Lower leg skin (tissue), 4 donors: Measurements from ENCODE around the gene STAMBPL1. TPM values are rescaled to one million over a fixed set of nuclear protein-coding genes. Genes with fewer than 3 reads are reported as not detected.

Experiments used
- DNase-seq, 2 donors: peaks; one replicate each; pipeline ENCODE4 v3.0.0-alpha.2; 2019; ENCODE audit warnings: low spot score in 2 of 2
- H3K4me3 ChIP-seq: fragments of 200-600 bp; sonication (generic); 2 replicates; pipeline ENCODE4 v1.5.1; 2017; ENCODE audit warnings: mild to moderate bottlenecking, low read depth; ENCODE audit not compliant: poor library complexity, severe bottlenecking
- POLR2A ChIP-seq, 2 donors: fragments of 450-650 bp; IDR thresholded peaks; one replicate each; pipeline ENCODE4 v1.6.1; 2016 to 2017; ENCODE audit warnings: antibody characterized with exemption in 2 of 2, mild to moderate bottlenecking in 1 of 2, moderate library complexity in 1 of 2
- WGBS, 2 donors: methylation state at CpG; one replicate each; pipeline ENCODE4 v1.1.5; 2018; 5-methylcytosine and 5-hydroxymethylcytosine counted together
- intact Hi-C: fragments of 100-400 bp; cut with DNase I; formaldehyde crosslinking; loops from one replicate; pipeline ENCODE4 v1.15.0; 2023; ENCODE audit warnings: low total_unique reads
- total RNA-seq, 4 donors: library from RNA; depleted of rRNA; stranded (reverse); fragments of >200 nt; gene quantifications; one replicate each; pipeline ENCODE4 v1.1.0, GENCODE V29; 2016
- TF ChIP-seq, protein P1 (sequence below), 3 donors: fragments of 450-650 bp; IDR thresholded peaks; one replicate each; pipeline ENCODE4 v1.5.1; 2016; ENCODE audit warnings: antibody characterized with exemption in 3 of 3, mild to moderate bottlenecking in 3 of 3, moderate library complexity in 2 of 3

Gene STAMBPL1
- total RNA-seq, 4 donors from 2014 or later: 6.9 to 16.2 (median 10.9) TPM

DNA sequence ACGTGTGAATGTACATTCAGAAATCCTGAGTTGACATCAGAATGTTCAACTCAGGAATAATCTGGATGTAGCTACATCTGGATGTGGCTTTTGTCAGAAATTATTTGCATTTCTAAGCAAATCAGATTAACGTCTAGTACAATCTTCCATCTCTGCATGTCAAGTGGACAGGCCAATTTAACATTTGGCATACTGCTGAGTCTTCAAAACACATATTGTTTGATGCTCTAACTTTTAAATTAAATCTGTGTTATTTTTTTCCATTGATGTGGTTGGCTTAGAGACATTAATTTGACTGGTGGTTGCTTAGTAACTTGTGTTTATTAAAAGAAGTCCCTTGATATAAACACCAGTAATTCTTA, 3.4 kb downstream of the STAMBPL1 start:
- H3K4me3 ChIP-seq: no peak overlapping the region
- intact Hi-C loops: no loop called here
- no peak for DNase-seq
- WGBS, 2 donors: 29 to 39% methylated on average over 2 of the region's 2 CpGs
- no peak for TF ChIP-seq POLR2A (IDR thresholded peaks at IDR 0.05)
- TF ChIP-seq, protein P1, sequence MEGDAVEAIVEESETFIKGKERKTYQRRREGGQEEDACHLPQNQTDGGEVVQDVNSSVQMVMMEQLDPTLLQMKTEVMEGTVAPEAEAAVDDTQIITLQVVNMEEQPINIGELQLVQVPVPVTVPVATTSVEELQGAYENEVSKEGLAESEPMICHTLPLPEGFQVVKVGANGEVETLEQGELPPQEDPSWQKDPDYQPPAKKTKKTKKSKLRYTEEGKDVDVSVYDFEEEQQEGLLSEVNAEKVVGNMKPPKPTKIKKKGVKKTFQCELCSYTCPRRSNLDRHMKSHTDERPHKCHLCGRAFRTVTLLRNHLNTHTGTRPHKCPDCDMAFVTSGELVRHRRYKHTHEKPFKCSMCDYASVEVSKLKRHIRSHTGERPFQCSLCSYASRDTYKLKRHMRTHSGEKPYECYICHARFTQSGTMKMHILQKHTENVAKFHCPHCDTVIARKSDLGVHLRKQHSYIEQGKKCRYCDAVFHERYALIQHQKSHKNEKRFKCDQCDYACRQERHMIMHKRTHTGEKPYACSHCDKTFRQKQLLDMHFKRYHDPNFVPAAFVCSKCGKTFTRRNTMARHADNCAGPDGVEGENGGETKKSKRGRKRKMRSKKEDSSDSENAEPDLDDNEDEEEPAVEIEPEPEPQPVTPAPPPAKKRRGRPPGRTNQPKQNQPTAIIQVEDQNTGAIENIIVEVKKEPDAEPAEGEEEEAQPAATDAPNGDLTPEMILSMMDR (IDR thresholded peaks at IDR 0.05): no peak

DNA sequence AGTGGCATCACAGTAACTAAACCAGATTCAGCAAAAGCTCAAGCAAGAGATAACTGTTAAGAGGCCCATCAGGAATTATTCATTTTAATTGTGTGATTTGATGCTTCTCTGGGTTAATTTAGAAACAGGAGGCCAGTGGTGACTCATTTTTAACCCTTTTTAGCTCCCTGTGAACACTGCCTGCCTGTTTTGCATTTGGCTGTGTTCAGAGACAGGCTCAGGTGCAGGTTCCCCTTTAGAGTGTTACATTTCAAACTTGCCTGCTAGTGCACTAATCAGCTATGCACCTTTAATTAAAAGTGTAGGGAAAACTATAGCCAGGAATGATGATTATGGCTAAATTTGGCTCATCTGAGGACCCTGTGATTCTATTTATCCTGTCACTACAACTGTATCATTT, 6.5 kb downstream of the STAMBPL1 start:
- intact Hi-C loops: no loop called here
- DNase-seq: no peak
- TF ChIP-seq, protein P1 (IDR thresholded peaks at IDR 0.05): no peak
- no peak for TF ChIP-seq POLR2A (IDR thresholded peaks at IDR 0.05)
- H3K4me3 ChIP-seq: no peak overlapping the region

GRCh38 chr10:88888810-88889445, 8.9 kb downstream of the STAMBPL1 start:
- no peak for DNase-seq
- intact Hi-C loops: no loop called here
- TF ChIP-seq, protein P1 (IDR thresholded peaks at IDR 0.05): no peak
- TF ChIP-seq POLR2A (IDR thresholded peaks at IDR 0.05): no peak
- H3K4me3 ChIP-seq: no peak overlapping the region

DNA sequence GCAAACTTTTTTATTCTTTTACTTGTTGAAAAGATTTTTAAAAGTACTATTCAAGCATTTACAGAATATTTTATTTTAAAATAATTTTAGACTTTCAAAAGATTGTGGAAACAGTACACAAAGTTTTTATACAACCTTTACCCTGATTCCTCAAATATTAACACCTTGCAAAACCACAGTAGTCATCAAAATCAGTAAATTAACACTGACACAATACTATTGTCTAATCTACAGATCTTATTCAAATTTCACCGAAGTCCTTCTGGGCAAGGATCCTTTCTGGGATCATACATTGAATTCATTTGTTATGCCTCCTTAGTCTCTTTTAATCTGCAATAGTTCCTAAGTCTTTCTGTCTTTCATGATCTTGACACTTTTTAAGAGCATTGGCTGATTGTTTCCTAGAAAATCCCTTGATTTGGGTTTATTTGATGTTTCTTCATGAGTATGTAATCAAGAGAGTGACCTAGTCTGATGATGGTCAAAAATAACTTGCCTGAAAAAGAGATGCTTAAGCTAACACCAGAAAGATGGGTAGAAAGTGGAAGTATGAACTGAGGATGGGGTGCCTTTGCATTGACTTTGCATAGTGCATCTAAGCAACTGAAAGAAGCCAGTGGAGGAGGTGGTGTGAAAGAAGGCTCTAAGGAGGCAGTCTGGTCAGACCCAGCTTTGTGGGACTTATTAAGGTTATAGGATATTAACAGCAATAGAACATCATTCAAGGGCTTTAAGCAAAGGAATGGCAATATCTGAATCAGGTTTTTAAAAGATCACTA, 9.7 kb downstream of the STAMBPL1 start:
- WGBS, 2 donors: 85 to 100% methylated on average over 1 of the region's 1 CpG
- TF ChIP-seq, protein P1 (IDR thresholded peaks at IDR 0.05): no peak
- no peak for TF ChIP-seq POLR2A (IDR thresholded peaks at IDR 0.05)
- no peak for DNase-seq
- intact Hi-C loops: no loop called here
- no peak overlapping the region for H3K4me3 ChIP-seq

DNA sequence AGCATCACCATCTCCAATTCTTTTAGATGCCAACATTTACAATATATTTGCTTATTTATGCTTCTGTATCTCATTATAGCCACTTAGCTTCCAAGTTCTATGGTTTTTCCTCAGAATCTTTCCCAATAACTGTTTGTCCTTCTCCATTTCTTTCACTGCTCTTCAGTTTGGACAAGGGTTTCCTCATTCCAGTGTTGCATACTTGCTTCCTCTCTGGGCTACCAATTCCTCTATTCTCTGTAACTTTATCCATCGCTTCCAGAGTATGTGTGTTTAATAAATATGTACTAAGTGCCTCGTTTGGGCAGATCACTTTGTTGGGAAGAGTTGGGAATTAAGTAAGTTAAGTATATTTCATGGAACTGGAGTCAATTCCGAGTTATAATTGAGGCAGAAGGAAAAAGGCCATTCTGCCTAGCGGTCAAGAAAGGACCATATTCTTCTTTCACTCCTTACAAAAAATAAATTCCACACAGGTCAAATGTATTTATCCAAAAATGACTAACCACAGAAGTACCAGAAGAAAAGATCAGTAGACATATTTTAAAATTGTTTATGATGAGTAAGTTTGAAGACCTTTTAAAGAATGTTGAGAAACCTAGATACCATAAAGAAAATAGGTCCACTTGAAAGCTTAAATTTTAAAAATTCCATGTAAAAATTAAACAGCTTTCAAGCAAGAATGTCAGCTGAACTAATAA, 10.8 kb downstream of the STAMBPL1 start:
- H3K4me3 ChIP-seq: no peak overlapping the region
- no peak for TF ChIP-seq POLR2A (IDR thresholded peaks at IDR 0.05)
- TF ChIP-seq, protein P1 (IDR thresholded peaks at IDR 0.05): no peak
- no peak for DNase-seq
- intact Hi-C loops: no loop called here
- WGBS, 2 donors: 91 to 93% methylated on average over 4 of the region's 4 CpGs
